Cortex of kidney (tissue), 1 donor: ENCODE results near the gene IGF1R.

ENCODE experiments used
- DNase-seq: peaks from one replicate; lab custom pipeline; 2025; lab: John Stamatoyannopoulos, UW

The IGF1R gene

GRCh38 chr15:98745650-98746374 lies 97.5 kb downstream of the IGF1R start:
- no peak for DNase-seq

- DNase-seq, result no peak
These were observed 98.2 kb downstream of the IGF1R start for GRCh38 chr15:98746375-98747155.

DNA sequence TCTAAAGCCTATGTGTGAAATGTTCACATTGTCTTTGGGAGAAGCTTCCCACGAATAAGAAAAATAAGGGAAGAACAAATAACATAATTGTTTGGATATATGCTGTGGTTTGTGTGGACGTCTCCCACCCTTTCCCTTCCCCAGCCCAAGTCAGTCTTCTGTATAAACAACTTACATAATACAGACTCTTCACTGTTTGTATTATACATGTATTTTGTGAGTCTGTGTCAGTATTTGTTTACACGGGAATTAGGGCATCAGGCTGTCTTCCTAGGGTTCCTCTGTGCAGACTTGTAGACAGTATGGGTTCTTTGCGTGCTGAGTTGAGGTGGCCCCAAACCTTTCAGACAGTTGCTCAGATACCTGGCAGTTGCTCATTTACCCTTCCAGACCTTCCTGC lies 103.4 kb downstream of the IGF1R start:
- no peak for DNase-seq

DNA sequence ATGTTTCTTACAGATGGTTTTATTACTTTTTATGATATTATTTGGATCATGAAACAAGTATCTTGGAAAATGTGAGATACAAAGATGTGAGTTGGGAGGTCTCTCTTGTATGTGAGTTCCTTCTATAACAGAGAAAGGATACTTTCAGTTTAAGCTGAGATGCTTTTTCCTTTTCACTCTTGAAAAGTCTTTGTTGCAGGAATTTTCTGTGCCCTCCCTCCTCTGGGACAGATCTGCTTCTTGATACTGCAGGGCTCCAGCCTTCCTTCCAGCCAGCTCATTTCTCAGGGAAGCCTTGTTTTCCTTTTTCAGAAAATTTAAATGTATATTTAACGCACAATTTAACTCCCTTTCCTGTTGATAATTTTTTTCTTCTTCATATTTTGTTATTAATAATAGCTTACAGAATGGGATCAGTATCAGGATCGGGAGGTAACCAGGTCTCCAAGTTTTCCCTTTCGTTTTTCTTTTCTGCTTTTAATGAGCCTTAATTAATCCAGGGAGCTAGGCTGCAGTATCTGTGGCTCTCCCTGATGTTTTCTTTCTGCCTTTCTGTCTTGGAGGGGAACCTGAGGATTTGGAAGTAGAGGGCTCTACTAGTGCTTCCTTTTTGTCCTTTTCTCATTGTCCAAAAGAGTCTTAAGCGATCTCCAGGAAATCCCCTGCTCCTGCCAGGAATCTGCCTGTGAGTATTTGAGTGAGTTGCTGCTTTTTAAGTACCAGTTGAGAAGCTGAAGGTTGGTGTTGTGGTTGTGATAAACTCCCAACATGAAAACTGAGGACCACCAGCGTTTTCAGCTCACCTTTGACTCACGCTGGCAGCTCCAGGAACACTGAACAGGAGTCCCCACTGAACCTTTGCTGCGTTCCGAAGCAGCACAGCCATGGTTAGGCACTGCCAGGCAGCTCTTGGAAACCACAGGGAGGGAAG lies 105.7 kb downstream of the IGF1R start:
- DNase-seq, result no peak

DNA sequence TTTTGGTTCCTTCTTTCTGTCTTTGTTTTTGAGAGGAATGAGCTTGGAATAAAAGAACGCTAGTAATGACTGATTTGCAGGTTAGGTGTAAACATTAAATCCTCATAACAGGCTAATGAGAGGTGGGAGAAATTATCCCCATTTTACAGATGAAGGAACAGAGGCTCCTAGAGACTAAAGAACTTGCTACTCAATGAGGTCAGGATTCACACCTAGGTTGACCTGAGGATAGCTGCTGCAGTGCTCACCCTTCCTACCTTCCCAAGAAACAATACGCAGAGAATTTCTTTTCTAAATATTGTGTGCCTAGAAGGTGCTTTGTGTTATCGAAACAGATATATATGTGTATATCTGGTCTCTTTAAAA lies 106.3 kb downstream of the IGF1R start:
- DNase-seq, result no peak

DNA sequence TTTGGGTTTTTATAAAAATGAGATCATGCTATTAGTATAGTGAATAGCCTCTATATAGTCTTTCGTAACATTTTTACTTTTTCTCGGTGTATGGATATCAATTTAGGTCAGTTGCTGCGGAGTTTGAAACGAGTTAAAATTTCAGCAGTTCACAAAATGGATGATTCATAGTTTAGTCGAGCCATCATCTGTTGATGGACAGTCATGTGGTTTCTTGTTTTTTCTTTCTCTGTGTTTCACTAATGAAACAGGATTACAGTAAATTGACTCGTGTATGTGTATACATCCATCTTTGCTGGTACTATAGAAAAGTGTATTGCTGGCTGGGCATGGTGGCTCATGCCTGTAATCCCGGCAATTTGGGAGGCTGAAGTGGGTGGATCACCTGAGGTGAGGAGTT lies 106.8 kb downstream of the IGF1R start:
- no peak for DNase-seq

GRCh38 chr15:98755781-98756180 lies 107.4 kb downstream of the IGF1R start:
- no peak for DNase-seq

DNA sequence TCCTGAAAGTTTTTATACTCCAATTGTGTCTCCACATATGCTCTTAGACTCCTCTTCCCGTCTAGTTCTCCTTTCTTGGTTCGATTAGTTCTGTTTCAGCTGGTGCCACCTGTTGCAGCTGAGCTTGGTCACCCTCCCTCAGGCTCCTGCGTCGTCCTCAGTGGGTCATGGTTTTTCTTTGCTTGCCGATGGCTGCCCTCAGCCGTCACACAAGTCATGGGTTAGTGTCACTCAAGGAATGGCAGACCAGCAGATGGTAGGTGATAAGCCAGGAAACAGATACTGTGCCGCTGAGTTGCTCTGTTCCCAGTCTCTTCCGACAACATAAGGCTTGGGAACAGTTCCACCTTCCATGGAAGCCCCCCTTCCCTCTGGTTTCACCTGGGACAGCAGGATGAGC lies 109.9 kb downstream of the IGF1R start:
- no peak for DNase-seq

DNA sequence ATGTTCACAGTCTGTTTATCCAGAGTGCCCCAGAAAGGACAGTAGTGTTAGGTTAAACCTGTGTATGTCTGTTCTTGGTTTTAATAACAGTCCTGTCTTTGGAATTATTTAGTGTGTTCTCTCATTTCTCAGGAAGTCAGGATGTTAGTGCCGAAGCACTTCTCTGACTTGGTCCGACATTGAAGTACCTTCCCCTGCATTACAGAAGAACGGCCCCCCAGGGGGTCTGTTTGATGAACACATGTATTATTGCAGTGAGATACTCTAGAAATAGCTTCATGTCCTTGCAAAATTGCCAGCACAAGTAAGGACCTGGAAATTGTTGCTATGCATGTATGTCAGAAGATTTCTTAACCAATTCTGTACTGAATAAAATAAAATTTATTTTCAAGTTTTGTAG lies 110.9 kb downstream of the IGF1R start:
- DNase-seq, result no peak

GRCh38 chr15:98760112-98760826 lies 111.9 kb downstream of the IGF1R start:
- no peak for DNase-seq

GRCh38 chr15:98760975-98761374 lies 112.6 kb downstream of the IGF1R start:
- no peak for DNase-seq

DNA sequence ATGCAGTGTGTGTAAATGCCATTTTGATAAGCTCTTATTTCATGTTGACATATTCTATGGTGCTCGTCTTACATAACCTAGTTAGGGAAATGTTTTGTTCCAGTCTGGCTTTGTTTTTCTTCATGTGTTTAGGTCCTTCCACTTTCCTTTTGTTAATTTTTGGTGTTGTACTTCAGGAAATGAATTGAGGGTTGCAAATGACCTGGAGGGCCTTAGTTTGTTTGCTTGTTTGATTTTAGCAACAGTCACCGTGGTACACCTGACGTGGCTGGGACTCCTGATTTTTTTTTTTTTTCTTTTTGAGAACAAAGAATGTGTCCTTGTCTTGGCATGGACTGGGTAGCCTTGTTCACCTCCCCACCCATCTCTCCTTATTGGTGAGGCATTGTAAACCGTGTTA lies 114.8 kb downstream of the IGF1R start:
- DNase-seq, result no peak

DNA sequence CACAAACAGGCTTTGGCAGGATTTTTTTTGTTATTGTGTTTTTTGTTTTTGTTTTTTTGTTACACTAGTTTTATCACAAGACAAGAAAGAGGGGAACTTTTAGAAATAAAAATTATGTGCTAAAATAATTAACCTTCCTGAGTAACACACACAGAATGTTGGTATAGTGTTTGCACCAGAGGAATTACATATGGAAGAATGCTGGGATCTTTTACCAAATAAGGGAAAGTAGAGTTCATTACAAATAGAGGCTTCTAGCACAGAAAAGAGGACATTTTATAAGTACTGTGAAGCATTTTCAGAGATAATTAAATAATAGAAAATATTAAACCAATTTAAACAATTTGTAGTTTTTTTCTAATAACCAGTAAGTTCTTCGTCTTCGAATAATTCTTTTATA lies 116.0 kb downstream of the IGF1R start:
- no peak for DNase-seq

DNA sequence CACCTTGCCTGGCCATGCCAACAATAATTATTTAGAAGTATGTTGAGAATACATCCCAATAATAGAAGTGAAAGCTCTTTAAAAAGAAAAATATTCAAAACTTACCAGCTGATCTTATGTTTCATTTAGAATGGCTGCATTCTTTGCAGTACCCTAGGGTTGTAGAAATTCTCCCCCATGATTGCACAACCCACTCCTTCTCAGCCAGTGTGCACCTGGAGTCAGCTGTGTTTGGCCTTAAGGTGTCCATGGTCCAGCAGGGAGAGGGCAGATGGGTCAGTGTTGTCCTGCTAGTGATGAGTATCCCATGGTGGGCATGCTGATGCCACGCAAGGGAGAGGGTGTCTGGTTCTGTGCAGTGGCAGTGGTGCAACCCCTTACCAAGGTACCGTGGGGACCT lies 117.3 kb downstream of the IGF1R start:
- DNase-seq, result no peak

- DNase-seq, result no peak
These were observed 119.4 kb downstream of the IGF1R start for GRCh38 chr15:98767692-98768091.

DNA sequence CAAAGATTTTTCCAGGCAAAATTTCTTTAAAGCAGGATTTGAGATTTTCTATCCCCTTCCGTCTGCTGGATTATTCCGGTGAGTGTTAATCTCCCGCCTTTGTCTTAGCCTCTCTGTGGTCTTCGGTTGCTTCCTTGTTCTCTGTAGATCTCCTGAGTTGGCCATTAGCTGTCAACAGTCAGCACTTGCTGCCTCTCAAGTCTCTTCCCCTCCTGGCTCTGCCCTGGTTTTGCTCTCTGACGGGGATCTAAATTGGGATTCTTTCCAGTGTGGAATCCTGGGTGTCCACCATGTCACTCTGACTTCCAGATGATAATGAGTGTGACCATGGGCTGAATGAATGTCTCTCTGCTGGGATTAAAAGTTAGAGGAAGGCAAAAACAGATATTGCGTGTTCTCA lies 121.5 kb downstream of the IGF1R start:
- no peak for DNase-seq

DNA sequence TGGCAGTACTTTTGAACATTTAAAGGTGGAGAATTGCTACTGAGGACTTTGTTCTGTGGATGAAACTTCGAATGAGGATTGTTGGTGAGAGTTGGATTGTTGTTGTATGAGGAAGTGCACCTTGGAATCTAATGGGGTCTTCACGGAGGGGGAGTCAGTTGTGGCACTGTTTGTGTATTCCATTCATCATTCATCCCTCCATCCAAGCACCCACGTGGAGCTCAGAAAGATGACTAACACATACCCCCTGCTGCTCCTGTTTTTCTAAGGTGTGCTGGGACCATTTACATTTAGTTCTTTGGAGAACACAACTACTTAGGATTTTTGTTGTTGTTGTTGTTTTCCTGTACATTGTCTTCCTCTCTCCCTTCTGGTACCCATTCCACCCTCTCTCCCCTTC lies 122.6 kb downstream of the IGF1R start:
- DNase-seq, result no peak

- DNase-seq, result no peak
These were observed 123.2 kb downstream of the IGF1R start for GRCh38 chr15:98771541-98771940.

GRCh38 chr15:98772895-98773294 lies 124.6 kb downstream of the IGF1R start:
- no peak for DNase-seq

DNA sequence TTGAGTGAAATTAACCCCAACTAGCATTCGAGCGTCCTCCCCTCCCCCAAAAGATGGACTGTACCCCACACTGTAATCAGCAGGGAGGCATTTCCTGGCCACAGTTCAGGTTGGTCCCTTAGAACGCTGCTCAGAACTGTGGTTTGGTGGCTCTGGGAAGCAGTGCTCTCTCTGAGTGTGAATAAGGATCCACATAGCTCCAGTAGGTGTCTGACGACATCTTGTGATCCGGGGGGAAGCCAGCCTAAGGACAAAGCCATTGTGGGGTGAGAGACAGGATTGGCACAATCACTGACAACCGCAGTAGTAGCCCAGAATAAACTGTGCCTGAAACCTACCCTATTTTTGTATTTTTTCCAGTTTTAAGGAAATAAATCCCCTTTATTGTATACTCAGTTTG lies 125.3 kb downstream of the IGF1R start:
- no peak for DNase-seq

DNA sequence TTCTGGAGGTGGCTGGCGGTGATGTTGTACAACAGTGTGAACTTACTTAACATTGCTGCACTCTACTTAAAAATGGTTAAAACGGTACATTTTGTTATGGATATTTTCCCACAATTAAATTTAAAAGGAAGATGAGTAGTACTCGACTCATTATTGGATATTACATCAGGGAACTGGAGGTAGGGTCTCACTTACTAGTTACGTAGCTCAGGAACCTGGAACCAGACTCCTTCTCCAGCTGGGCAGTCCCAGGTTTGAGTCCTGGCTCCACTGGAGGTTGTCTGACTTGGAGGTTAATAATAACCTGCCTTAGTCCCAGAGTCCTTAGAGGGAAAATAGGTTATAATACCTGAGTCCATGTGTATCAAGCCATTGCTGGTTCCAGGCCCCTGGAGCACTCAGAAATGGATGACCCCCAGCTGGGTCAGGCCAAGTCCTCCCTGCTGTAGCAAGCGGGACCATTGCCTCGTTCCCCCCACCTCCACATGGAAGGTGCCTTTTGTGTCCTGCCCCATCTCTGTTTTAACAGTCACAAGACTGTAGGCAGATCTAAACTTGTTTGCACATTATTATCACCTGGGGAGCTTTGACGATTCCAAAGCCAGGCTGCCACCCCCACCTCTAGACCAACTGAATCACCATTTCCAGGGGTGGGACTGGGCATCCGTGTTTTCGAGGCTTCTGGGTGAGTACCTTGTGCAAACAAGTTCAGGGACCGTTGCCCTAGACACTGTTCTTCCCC lies 126.6 kb downstream of the IGF1R start:
- no peak for DNase-seq
